Thyroid gland (tissue), 4 donors: Measurements from ENCODE around the gene CDC123. TPM values are rescaled to one million over a fixed set of nuclear protein-coding genes. Genes with fewer than 3 reads are reported as not detected.

Source experiments
- DNase-seq, 2 donors: peaks; one replicate each; pipeline ENCODE4 v3.0.0-alpha.2; 2019
- H3K27ac ChIP-seq, 3 donors: fragments of 200-600 bp; sonication (generic); 1 replicate in 2 of 3; 2 replicates in 1 of 3; pipeline ENCODE4 v1.5.1; 2016 to 2019; ENCODE audit warnings: mild to moderate bottlenecking in 1 of 3, moderate library complexity in 1 of 3
- H3K27me3 ChIP-seq: fragments of 200-600 bp; sonication (generic); one replicate; pipeline ENCODE4 v1.5.1; 2019
- H3K36me3 ChIP-seq, 2 donors: fragments of 200-600 bp; sonication (generic); one replicate each; pipeline ENCODE4 v1.5.1; 2016 to 2019
- H3K4me1 ChIP-seq, 2 donors: fragments of 200-600 bp; sonication (generic); one replicate each; pipeline ENCODE4 v1.5.1; 2017 to 2019
- H3K4me3 ChIP-seq, 3 donors: fragments of 200-600 bp; sonication (generic); replicated peaks in 1 of 3; 1 replicate in 2 of 3; 2 replicates in 1 of 3; pipeline ENCODE4 v1.5.1; 2016; ENCODE audit warnings: mild to moderate bottlenecking in 1 of 3
- H3K9me3 ChIP-seq: fragments of 200-600 bp; sonication (generic); one replicate; pipeline ENCODE4 v1.5.1; 2017
- CTCF ChIP-seq, 6 experiments: fragments of 200-600 bp in 3 of 6; fragments of 450-650 bp in 3 of 6; sonication (generic) in 3 of 6; IDR thresholded peaks; one replicate each; pipeline ENCODE4 v1.5.1; 2016 to 2019; ENCODE audit warnings: antibody characterized with exemption in 6 of 6, mild to moderate bottlenecking in 2 of 6, inconsistent platforms in 1 of 6, moderate library complexity in 1 of 6
- POLR2A ChIP-seq, 2 donors: fragments of 450-650 bp; IDR thresholded peaks; one replicate each; pipeline ENCODE4 v1.6.1; 2017; ENCODE audit warnings: antibody characterized with exemption in 2 of 2, mild to moderate bottlenecking in 2 of 2, moderate library complexity in 1 of 2
- WGBS, 2 donors: methylation state at CpG; one replicate each; pipeline ENCODE4 v1.1.5; 2017; 5-methylcytosine and 5-hydroxymethylcytosine counted together
- intact Hi-C: fragments of 100-400 bp; cut with DNase I; formaldehyde crosslinking; loops from one replicate; pipeline ENCODE4 v1.15.1; 2023
- total RNA-seq, 4 donors: library from RNA; depleted of rRNA; stranded (reverse); fragments of >200 nt; gene quantifications; one replicate each; pipeline ENCODE4 v1.2.3, GENCODE V29; 2016

CDC123 gene
- total RNA-seq, 4 donors from 2014 or later = 50.7 to 88.2 (median 68.9) TPM

- no peak for DNase-seq
- 89 to 95% methylated on average over 5 of the region's 5 CpGs for WGBS, 2 donors
- H3K27me3 ChIP-seq = no peaks in the 10 kb centered on the region
- no peak for TF ChIP-seq POLR2A (IDR thresholded peaks at IDR 0.05)
- no peak for TF ChIP-seq CTCF (IDR thresholded peaks at IDR 0.05)
- intact Hi-C loops = no loop called here
- no peak overlapping the region for H3K27ac ChIP-seq
- H3K4me3 ChIP-seq = no peak overlapping the region
- no peaks in the 10 kb centered on the region for H3K4me1 ChIP-seq
- H3K9me3 ChIP-seq = no peaks in the 10 kb centered on the region
- peaks cover 18 to 35% of the 10 kb centered on the region in 2 donors for H3K36me3 ChIP-seq
Measured at GRCh38 chr10:12251581-12251980, 55.6 kb downstream of the CDC123 start.

GRCh38 chr10:12252882-12253546 lies 57.0 kb downstream of the CDC123 start:
- Histone ChIP-seq H3K4me1 (no peaks in the 10 kb centered on the region), H3K27ac (no peak overlapping the region), H3K9me3 (no peaks in the 10 kb centered on the region), H3K36me3 (peaks cover 13 to 27% of the 10 kb centered on the region in 2 donors), H3K27me3 (no peaks in the 10 kb centered on the region), H3K4me3 (no peak overlapping the region)
- no peak for DNase-seq
- intact Hi-C loops = no loop called here
- WGBS, 2 donors = 91% methylated on average over 13 of the region's 13 CpGs
- TF ChIP-seq POLR2A (IDR thresholded peaks at IDR 0.05) (no peak), CTCF (IDR thresholded peaks at IDR 0.05) (no peak)

- H3K27ac ChIP-seq = no peak overlapping the region
Measured at GRCh38 chr10:12255048-12255447, 59.1 kb downstream of the CDC123 start.

GRCh38 chr10:12259988-12260387 lies 64.0 kb downstream of the CDC123 start:
- H3K27ac ChIP-seq = no peak overlapping the region
- no peak overlapping the region for H3K4me3 ChIP-seq
- WGBS, 2 donors = 86 to 96% methylated on average over 4 of the region's 4 CpGs
- intact Hi-C loops = loop anchor here (5.0 to 10.0 kb wide), 2 partner anchors 85 to 452 kb away; partner anchors contain the start of gene CAMK1D
- no peak for DNase-seq
- TF ChIP-seq CTCF (IDR thresholded peaks at IDR 0.05) (no peak), POLR2A (IDR thresholded peaks at IDR 0.05) (no peak)
- no peaks in the 10 kb centered on the region for H3K9me3 ChIP-seq
- H3K4me1 ChIP-seq = peaks cover 5% of the 10 kb centered on the region in 2 donors
- H3K36me3 ChIP-seq = no peaks in the 10 kb centered on the region
- no peaks in the 10 kb centered on the region for H3K27me3 ChIP-seq

More at GRCh38 chr10:12255048-12255447, 59.1 kb downstream of the CDC123 start:
- TF ChIP-seq CTCF (IDR thresholded peaks at IDR 0.05) (no peak), POLR2A (IDR thresholded peaks at IDR 0.05) (no peak)
- no peaks in the 10 kb centered on the region for H3K4me1 ChIP-seq
- peaks cover 10 to 11% of the 10 kb centered on the region in 2 donors for H3K36me3 ChIP-seq
- intact Hi-C loops = no loop called here
- no peaks in the 10 kb centered on the region for H3K9me3 ChIP-seq
- H3K27me3 ChIP-seq = no peaks in the 10 kb centered on the region
- H3K4me3 ChIP-seq = no peak overlapping the region
- WGBS, 2 donors = 42 to 46% methylated on average over 1 of the region's 1 CpG
- no peak for DNase-seq

- Histone ChIP-seq H3K36me3 (no peaks in the 10 kb centered on the region), H3K9me3 (no peaks in the 10 kb centered on the region), H3K4me3 (no peak overlapping the region), H3K27me3 (no peaks in the 10 kb centered on the region), H3K4me1 (peaks cover 12 to 14% of the 10 kb centered on the region in 2 donors), H3K27ac (no peak overlapping the region)
- TF ChIP-seq CTCF (IDR thresholded peaks at IDR 0.05) (no peak), POLR2A (IDR thresholded peaks at IDR 0.05) (no peak)
- WGBS, 2 donors = 54 to 70% methylated on average over 3 of the region's 3 CpGs
- intact Hi-C loops = loop anchor here (5.0 to 10.0 kb wide), 2 partner anchors 82 to 450 kb away; partner anchors contain the start of gene CAMK1D
- DNase-seq = no peak
Measured at GRCh38 chr10:12262278-12262981, 66.4 kb downstream of the CDC123 start.
